A673 (cell line): Measurements from ENCODE around the gene MRPS31. TPM values are rescaled to one million over a fixed set of nuclear protein-coding genes. Genes with fewer than 3 reads are reported as not detected.

Source experiments
- BruUV-seq: library from RNA; stranded (reverse); fragments of 400-500 nt; replicated peaks from 2 replicates; lab custom pipeline; 2021; lab: Mats Ljungman, UMichigan
- CTCF ChIA-PET: fragments of 300-600 bp; sonication (Branson Sonifier 250); formaldehyde crosslinking; loops from one replicate; lab custom pipeline; 2022; ENCODE audit warnings: antibody characterized with exemption; lab: Charles Lee
- POLR2A ChIA-PET: fragments of 300-600 bp; sonication (Branson Sonifier 250); formaldehyde crosslinking; loops from one replicate; lab custom pipeline; 2022; ENCODE audit warnings: antibody characterized with exemption; ENCODE audit not compliant: low non-redundant PET; lab: Charles Lee
- DNase-seq: peaks from one replicate; pipeline ENCODE4 v3.0.0-alpha.2; 2015; ENCODE audit warnings: low spot score
- H3K27ac ChIP-seq: fragments of 200-600 bp; sonication (generic); 2 replicates; pipeline ENCODE4 v1.5.1; 2016; ENCODE audit warnings: mixed run types, low read depth, mild to moderate bottlenecking, mixed read lengths, antibody characterized with exemption, low read length; ENCODE audit not compliant: poor library complexity, severe bottlenecking
- H3K27me3 ChIP-seq: fragments of 200-600 bp; sonication (generic); replicated peaks from 2 replicates; pipeline ENCODE4 v1.6.1; 2017; ENCODE audit warnings: mixed run types, low read depth, mild to moderate bottlenecking, mixed read lengths, antibody characterized with exemption, low read length; ENCODE audit not compliant: insufficient read depth, poor library complexity
- H3K36me3 ChIP-seq: fragments of 200-600 bp; sonication (generic); 2 replicates; pipeline ENCODE4 v1.6.1; 2016; ENCODE audit warnings: mixed run types, mild to moderate bottlenecking, mixed read lengths, antibody characterized with exemption, low read length; ENCODE audit not compliant: insufficient read depth, poor library complexity, severe bottlenecking
- H3K4me1 ChIP-seq: fragments of 200-600 bp; sonication (generic); 2 replicates; pipeline ENCODE4 v1.6.1; 2017; ENCODE audit warnings: mixed run types, mild to moderate bottlenecking, mixed read lengths, antibody characterized with exemption, low read length; ENCODE audit not compliant: insufficient read depth, poor library complexity, severe bottlenecking
- H3K4me3 ChIP-seq: fragments of 200-600 bp; sonication (generic); 2 replicates; pipeline ENCODE4 v1.5.1; 2016; ENCODE audit warnings: low read depth, mixed run types, mild to moderate bottlenecking, mixed read lengths, low read length; ENCODE audit not compliant: poor library complexity, severe bottlenecking
- H3K9me3 ChIP-seq: fragments of 200-600 bp; sonication (generic); 2 replicates; pipeline ENCODE4 v1.6.1; 2016; ENCODE audit warnings: mixed run types, low read depth, mild to moderate bottlenecking, mixed read lengths, antibody characterized with exemption, low read length; ENCODE audit not compliant: poor library complexity, severe bottlenecking
- EZH2 ChIP-seq: fragments of 200-600 bp; sonication (generic); IDR thresholded peaks from 2 replicates; pipeline ENCODE4 v1.6.1; 2017; ENCODE audit warnings: borderline replicate concordance, low read depth, mild to moderate bottlenecking, mixed read lengths, antibody characterized with exemption, low read length; ENCODE audit not compliant: poor library complexity, severe bottlenecking
- intact Hi-C: fragments of 100-400 bp; cut with micrococcal nuclease; formaldehyde crosslinking; loops from one replicate; pipeline ENCODE4 v1.10.0; 2022; ENCODE audit not compliant: unreplicated experiment
- total RNA-seq: library from RNA; stranded (reverse); gene quantifications from 2 replicates; pipeline ENCODE4 v1.2.3, GENCODE V29; 2021
- TF ChIP-seq, protein P1 (sequence below): fragments of 300-800, 200-600 bp; sonication (generic); conservative IDR thresholded peaks from 2 replicates; pipeline ENCODE4 v1.5.1; 2017; ENCODE audit warnings: low read depth, mild to moderate bottlenecking, antibody characterized with exemption, low read length, moderate library complexity, mixed read lengths

The MRPS31 gene
- total RNA-seq, 1 experiment from 2014 or later, result 32.0 TPM

DNA sequence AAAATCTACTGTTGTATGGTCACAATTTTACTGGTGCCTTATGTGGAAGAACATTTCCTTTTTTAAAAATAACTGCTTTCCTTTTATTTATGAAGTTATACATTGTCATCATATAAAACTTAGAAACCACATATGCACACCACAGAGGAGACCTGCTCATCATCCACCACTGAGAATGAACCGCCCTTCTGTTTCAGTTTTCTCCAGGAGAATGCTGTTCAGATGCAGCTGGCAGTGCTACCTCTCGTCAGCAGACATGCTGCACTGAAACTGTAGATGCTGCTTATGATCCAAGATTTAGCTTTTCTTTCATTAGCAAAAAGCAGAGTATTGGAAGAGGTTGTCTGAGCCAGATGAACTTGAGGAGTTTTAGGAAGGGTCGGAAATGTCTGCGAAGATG, 28.5 kb upstream of the MRPS31 start:
- TF ChIP-seq, protein P1, sequence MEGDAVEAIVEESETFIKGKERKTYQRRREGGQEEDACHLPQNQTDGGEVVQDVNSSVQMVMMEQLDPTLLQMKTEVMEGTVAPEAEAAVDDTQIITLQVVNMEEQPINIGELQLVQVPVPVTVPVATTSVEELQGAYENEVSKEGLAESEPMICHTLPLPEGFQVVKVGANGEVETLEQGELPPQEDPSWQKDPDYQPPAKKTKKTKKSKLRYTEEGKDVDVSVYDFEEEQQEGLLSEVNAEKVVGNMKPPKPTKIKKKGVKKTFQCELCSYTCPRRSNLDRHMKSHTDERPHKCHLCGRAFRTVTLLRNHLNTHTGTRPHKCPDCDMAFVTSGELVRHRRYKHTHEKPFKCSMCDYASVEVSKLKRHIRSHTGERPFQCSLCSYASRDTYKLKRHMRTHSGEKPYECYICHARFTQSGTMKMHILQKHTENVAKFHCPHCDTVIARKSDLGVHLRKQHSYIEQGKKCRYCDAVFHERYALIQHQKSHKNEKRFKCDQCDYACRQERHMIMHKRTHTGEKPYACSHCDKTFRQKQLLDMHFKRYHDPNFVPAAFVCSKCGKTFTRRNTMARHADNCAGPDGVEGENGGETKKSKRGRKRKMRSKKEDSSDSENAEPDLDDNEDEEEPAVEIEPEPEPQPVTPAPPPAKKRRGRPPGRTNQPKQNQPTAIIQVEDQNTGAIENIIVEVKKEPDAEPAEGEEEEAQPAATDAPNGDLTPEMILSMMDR, result no peak
- TF ChIP-seq EZH2, result no peak

DNA sequence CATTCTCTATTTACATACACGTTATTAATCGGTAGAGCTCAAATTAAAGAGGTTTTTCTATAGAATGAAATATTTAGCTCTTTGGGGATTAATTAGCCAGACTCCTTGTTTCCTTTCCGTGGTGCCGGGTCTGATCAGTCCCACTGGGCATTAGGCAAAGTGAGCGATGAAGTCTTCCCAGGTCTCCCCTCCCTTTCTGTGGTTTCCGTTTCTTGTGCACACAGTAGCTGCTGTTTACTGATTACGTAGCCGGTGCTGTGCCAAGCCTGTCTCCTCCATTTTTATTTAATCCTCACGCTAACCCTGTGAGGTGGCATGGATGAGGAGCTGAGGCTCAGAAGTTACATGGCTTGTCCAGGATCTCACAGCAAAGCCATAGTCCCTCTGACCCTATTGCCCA, 27.4 kb upstream of the MRPS31 start:
- ChIA-PET POLR2A (no interaction called here), CTCF (no interaction called here)
- TF ChIP-seq, protein P1, result no peak
- TF ChIP-seq EZH2, result no peak
- BruUV-seq, result no TSS peak
- no peak for DNase-seq
- H3K27ac ChIP-seq, result no peak overlapping the region
- H3K27me3 ChIP-seq, result no peaks in the 10 kb centered on the region
- no peak overlapping the region for H3K4me3 ChIP-seq
- H3K9me3 ChIP-seq, result no peaks in the 10 kb centered on the region
- H3K4me1 ChIP-seq, result no peaks in the 10 kb centered on the region
- peaks cover 5% of the 10 kb centered on the region for H3K36me3 ChIP-seq
- intact Hi-C loops, result no loop called here

More for the DNA sequence above, 28.5 kb upstream of the MRPS31 start:
- DNase-seq, result no peak
- Histone ChIP-seq H3K4me1 (no peaks in the 10 kb centered on the region), H3K9me3 (no peaks in the 10 kb centered on the region), H3K27ac (no peak overlapping the region), H3K36me3 (peaks cover 9% of the 10 kb centered on the region), H3K27me3 (no peaks in the 10 kb centered on the region), H3K4me3 (no peak overlapping the region)
- POLR2A ChIA-PET, result no interaction called here
- no TSS peak for BruUV-seq
- intact Hi-C loops, result no loop called here
- CTCF ChIA-PET, result no interaction called here

DNA sequence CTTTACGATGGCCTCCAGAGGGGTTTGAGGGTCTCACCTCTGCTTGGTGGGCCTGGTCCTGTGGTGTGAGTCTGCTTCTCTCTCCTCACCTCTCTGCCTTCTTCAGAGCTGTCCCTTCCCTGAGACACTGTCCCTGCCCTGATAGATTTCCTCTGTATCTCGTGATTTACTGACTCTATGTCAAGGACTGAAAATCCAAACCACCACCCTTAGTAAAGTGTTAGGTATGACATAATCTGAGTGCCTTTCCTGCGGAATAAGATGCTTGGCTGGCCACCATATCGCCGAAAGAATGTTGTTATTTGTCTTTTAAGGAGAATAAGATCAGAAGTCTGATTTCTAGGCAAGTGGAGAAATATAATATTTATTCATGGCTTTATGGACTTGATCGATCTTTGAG, 25.7 kb upstream of the MRPS31 start:
- H3K36me3 ChIP-seq, result no peaks in the 10 kb centered on the region
- CTCF ChIA-PET, result no interaction called here
- no peaks in the 10 kb centered on the region for H3K27me3 ChIP-seq
- no peak for DNase-seq
- no peak overlapping the region for H3K4me3 ChIP-seq
- H3K4me1 ChIP-seq, result no peaks in the 10 kb centered on the region
- POLR2A ChIA-PET, result no interaction called here
- H3K9me3 ChIP-seq, result no peaks in the 10 kb centered on the region
- BruUV-seq, result no TSS peak
- no peak for TF ChIP-seq EZH2
- TF ChIP-seq, protein P1, result no peak
- H3K27ac ChIP-seq, result no peak overlapping the region
- intact Hi-C loops, result no loop called here
